Colonic mucosa (tissue), 4 donors: ENCODE results near the gene MYO15A. TPM values are rescaled to one million over a fixed set of nuclear protein-coding genes. Genes with fewer than 3 reads are reported as not detected.

Source experiments
- DNase-seq: peaks from one replicate; pipeline ENCODE4 v3.0.0-alpha.2; 2020
- H3K27ac ChIP-seq: fragments of 200-600 bp; one replicate; pipeline ENCODE4 v1.8.0; 2021
- H3K27me3 ChIP-seq: fragments of 200-600 bp; one replicate; pipeline ENCODE4 v1.8.0; 2021
- H3K36me3 ChIP-seq: fragments of 200-600 bp; one replicate; pipeline ENCODE4 v1.8.0; 2021
- H3K4me1 ChIP-seq: fragments of 200-600 bp; one replicate; pipeline ENCODE4 v1.8.0; 2021; ENCODE audit warnings: mild to moderate bottlenecking
- H3K4me3 ChIP-seq: fragments of 200-600 bp; one replicate; pipeline ENCODE4 v1.8.0; 2021
- H3K9ac ChIP-seq, 2 donors: one replicate each; pipeline ENCODE4 v1.7.0; 2013; ENCODE audit warnings: control low read depth in 2 of 2, low read depth in 2 of 2, low read length in 2 of 2
- H3K9me3 ChIP-seq: fragments of 200-600 bp; one replicate; pipeline ENCODE4 v1.8.0; 2021
- intact Hi-C: fragments of 100-400 bp; cut with DNase I; formaldehyde crosslinking; loops from one replicate; pipeline ENCODE4 v1.14.1; 2022
- total RNA-seq, 2 donors: library from RNA; stranded (reverse); fragmentation: NEBNext Ultra II Directional in 1 of 2; extraction: Animal tissue kit (Norgen Biotek cat#: 25700) in 1 of 2; gene quantifications; one replicate each; pipeline ENCODE4 v1.2.1, GENCODE V29; 2021
- TF ChIP-seq, protein P1 (sequence below): fragments of 200-600 bp; IDR thresholded peaks from one replicate; pipeline ENCODE4 v1.8.0; 2022; ENCODE audit warnings: antibody characterized with exemption, mild to moderate bottlenecking
- donor health status: healthy.
- donor health status: DM: no; HTN: no; CAD: no.
- donor health status: DM: no; HTN: no; CAD: no.

The MYO15A gene
- total RNA-seq, 2 donors from 2014 or later, result 1.1 to 1.4 TPM

DNA sequence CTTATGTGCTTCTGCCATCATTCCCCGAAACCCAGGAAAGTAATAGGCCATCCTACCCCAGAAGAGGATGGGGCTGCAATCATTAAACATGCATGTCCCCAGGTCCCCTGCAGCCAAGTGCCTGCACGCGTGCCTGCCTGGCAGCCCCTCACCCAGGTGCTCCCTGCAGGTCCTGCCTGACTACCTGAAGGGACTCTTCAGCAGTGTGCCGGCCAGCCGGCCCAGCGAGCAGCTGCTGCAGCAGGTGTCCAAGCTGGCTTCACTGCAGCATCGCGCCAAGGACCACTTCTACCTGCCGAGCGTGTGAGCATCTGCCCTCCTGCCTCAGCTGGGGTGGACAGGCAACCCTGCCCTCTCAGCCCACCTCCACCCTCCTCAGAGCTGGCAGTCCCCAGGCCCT lies 58.9 kb downstream of the MYO15A start:
- DNase-seq, result no peak
- Histone ChIP-seq H3K9me3 (no peaks in the 10 kb centered on the region), H3K36me3 (no peaks in the 10 kb centered on the region), H3K4me3 (no peak overlapping the region), H3K9ac (no peak overlapping the region), H3K27ac (no peak overlapping the region), H3K27me3 (no peaks in the 10 kb centered on the region), H3K4me1 (no peaks in the 10 kb centered on the region)
- TF ChIP-seq, protein P1, sequence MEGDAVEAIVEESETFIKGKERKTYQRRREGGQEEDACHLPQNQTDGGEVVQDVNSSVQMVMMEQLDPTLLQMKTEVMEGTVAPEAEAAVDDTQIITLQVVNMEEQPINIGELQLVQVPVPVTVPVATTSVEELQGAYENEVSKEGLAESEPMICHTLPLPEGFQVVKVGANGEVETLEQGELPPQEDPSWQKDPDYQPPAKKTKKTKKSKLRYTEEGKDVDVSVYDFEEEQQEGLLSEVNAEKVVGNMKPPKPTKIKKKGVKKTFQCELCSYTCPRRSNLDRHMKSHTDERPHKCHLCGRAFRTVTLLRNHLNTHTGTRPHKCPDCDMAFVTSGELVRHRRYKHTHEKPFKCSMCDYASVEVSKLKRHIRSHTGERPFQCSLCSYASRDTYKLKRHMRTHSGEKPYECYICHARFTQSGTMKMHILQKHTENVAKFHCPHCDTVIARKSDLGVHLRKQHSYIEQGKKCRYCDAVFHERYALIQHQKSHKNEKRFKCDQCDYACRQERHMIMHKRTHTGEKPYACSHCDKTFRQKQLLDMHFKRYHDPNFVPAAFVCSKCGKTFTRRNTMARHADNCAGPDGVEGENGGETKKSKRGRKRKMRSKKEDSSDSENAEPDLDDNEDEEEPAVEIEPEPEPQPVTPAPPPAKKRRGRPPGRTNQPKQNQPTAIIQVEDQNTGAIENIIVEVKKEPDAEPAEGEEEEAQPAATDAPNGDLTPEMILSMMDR, result no peak
- intact Hi-C loops, result no loop called here

DNA sequence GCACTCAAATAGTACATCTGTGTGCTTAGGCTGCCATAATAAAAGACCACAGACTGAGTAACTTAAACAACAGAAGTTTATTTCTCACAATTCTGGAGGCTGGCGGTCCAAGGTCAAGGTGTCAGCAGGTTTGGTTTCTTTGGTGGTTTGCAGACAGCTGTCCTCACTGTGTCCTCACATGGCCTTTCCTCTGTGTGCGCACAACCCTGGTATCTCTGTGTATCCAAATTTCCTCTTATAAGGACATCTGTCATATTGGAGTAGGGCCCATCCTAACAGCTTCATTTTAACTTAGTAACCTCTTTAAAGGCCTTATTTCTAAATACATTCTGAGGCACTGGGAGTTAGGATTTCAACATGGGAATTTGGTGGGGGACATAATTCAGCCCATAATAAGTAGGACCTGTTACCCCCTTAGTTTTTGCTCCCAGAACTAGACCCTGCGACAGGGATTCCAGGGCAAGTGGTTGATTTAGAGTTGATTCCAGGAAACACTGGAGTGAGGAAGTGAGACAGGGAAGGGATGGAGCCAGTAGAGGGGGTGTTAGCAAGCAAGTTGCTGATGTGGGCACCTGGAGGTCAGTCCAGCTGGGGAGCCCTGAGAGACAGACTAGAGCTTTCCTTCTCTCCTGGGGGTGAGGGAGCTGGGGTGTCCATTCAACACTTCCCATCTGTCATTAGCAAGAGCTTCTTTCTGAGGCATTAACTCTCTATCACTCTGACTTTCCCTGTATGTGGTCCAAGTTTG lies 64.1 kb downstream of the MYO15A start:
- TF ChIP-seq, protein P1, result no peak
- Histone ChIP-seq H3K36me3 (no peaks in the 10 kb centered on the region), H3K9ac (no peak overlapping the region), H3K4me1 (no peaks in the 10 kb centered on the region), H3K27ac (no peak overlapping the region), H3K9me3 (no peaks in the 10 kb centered on the region), H3K4me3 (no peak overlapping the region), H3K27me3 (no peaks in the 10 kb centered on the region)
- intact Hi-C loops, result no loop called here
- DNase-seq, result no peak

DNA sequence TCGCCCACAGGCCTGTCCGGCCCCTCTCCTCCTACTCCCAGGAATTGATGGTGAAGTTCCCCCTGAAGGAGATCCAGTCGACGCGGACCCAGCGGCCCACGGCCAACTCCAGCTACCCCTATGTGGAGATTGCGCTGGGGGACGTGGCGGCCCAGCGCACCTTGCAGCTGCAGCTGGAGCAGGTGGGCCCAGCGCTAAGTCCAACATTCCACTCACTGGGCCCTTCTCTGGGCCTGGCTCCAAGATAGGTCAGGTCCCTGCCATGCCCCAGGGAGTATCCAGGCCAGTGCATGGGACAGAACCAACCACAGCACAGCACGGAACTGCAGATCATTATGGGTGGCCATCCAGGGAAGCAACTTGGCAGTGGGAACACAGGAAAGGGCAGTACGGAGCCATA lies 65.2 kb downstream of the MYO15A start:
- no peaks in the 10 kb centered on the region for H3K9me3 ChIP-seq

DNA sequence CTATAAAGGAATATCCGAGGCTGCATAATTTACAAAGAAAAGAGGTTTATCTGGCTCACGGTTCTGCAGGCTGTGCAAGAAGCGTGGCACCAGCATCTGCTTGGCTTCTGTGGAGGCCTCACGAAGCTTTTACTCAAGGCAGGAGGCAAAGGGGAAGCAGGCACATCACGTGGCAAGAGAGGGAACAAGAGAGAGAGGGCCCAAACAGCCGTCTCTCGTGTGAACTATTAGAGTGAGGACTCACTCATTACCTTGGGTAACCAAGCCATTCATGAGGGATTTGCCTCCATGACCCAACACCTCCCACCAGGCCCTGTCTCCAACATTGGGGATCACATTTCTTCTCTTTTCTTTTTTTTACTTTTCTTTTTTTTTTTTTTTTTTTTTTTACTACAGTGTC lies 67.6 kb downstream of the MYO15A start:
- DNase-seq, result no peak
- Histone ChIP-seq H3K9ac (no peak overlapping the region), H3K36me3 (no peaks in the 10 kb centered on the region), H3K27me3 (no peaks in the 10 kb centered on the region), H3K27ac (no peak overlapping the region), H3K9me3 (no peaks in the 10 kb centered on the region), H3K4me3 (no peak overlapping the region), H3K4me1 (no peaks in the 10 kb centered on the region)
- intact Hi-C loops, result no loop called here
- TF ChIP-seq, protein P1, result no peak

More for the DNA sequence above, 65.2 kb downstream of the MYO15A start:
- Histone ChIP-seq H3K9ac (no peak overlapping the region), H3K27ac (no peak overlapping the region), H3K4me3 (no peak overlapping the region), H3K27me3 (no peaks in the 10 kb centered on the region), H3K4me1 (no peaks in the 10 kb centered on the region), H3K36me3 (no peaks in the 10 kb centered on the region)
- no peak for DNase-seq
- intact Hi-C loops, result no loop called here
- TF ChIP-seq, protein P1, result no peak

DNA sequence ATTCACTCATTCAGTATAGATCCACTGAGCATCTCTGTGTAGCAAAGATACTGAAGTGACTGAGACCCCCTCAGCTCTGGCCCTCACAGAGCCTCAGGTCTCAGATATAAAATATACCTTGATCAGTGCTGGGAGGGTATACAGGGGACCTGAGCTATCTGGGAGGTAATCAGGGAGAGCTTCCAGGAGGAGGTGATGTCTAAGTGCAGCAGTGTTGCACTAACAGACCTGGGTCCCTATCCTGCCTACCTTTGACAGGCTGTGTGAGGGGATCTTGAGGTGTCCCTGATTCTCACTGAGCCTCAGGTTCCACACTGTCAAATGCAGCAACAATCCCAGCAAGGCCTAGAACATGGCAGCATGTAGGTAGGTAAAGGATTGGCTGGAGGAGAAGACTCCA lies 68.6 kb downstream of the MYO15A start:
- Histone ChIP-seq H3K27ac (no peak overlapping the region), H3K27me3 (no peaks in the 10 kb centered on the region), H3K9ac (no peak overlapping the region), H3K36me3 (no peaks in the 10 kb centered on the region), H3K4me3 (no peak overlapping the region), H3K4me1 (peaks cover 6% of the 10 kb centered on the region), H3K9me3 (no peaks in the 10 kb centered on the region)
- no peak for DNase-seq
- TF ChIP-seq, protein P1, result no peak
- intact Hi-C loops, result no loop called here
